ENCODE results near the gene SPHK2.
A peak's percentile ranks its signal among the peaks of the same experiment; 100 is the strongest.
"Not testable (repeated sequence)": the region's sequence is repeated elsewhere in the genome, so short reads cannot be mapped to it uniquely, and the experiment has no call there.

Gene SPHK2, protein sequence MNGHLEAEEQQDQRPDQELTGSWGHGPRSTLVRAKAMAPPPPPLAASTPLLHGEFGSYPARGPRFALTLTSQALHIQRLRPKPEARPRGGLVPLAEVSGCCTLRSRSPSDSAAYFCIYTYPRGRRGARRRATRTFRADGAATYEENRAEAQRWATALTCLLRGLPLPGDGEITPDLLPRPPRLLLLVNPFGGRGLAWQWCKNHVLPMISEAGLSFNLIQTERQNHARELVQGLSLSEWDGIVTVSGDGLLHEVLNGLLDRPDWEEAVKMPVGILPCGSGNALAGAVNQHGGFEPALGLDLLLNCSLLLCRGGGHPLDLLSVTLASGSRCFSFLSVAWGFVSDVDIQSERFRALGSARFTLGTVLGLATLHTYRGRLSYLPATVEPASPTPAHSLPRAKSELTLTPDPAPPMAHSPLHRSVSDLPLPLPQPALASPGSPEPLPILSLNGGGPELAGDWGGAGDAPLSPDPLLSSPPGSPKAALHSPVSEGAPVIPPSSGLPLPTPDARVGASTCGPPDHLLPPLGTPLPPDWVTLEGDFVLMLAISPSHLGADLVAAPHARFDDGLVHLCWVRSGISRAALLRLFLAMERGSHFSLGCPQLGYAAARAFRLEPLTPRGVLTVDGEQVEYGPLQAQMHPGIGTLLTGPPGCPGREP

DNA sequence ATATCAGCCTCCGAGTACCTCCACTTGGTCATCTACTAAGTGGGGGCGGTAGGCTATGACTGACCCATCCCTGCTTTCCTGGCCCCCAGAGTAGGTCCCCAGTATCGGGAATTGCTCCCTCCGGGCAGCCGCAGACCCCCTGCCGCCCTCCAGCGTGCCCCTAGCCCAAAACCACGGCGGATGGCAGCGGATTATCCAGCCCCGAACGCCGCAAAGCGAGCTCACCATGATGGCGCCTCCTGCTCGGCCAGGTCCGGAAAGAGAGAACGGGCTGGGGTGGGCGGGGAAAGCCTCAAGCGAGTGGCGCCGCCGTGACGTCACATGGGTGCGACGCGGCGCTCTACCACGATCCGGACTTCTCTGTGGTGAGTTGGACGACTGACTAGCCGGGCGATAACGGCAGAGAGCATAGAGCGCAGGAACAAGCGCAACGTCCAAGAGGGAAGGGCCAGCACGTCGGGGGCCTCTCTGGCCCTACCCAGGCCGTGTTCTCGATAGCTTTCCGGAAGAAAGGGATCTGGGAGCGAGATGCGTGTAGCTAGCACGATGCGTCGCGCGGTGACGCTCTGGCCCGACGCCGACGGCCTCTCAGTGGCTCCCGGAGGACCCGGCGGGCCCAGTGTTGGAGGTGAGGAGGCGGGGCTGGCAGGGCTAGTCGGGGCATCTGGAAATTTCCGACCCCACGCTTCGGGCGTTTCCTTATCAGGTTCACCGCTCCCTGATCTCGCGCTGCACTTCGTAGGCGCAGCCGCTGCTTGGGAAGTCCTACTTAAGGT, at the start of gene SPHK2, which contains the start of gene RPL18:
TSS of gene SPHK2 (plus strand) at position 591 of the 776 bp plus-strand sequence. CDS start 1,009 bp downstream, outside the sequence.
TSS of gene RPL18 (minus strand) at position 263 of the 776 bp plus-strand sequence. CDS start at position 228, 35 bp downstream.
- peak; percentile 93 for DNase-seq (ENCODE audit: low read depth)

DNA sequence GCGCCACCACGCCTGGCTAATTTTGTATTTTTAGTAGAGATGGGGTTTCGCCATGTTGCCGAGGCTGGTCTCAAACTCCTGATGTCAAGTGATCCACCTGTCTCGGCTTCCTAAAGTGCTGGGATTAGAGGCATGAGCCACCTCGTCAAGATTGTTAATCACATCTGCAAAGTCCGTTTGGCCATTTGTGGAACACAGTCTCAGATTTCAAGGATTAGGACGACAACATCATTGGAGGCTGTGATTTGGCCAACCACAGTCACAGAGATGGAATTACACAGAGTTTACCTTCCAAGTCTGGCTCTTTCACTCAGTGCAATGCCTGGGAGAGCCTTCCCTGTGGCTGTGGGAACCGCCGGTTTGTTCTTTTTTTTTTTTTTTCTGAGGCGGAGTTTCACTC, 49.5 kb upstream of the SPHK2 start:
- no peak for DNase-seq (ENCODE audit: low read depth)

DNA sequence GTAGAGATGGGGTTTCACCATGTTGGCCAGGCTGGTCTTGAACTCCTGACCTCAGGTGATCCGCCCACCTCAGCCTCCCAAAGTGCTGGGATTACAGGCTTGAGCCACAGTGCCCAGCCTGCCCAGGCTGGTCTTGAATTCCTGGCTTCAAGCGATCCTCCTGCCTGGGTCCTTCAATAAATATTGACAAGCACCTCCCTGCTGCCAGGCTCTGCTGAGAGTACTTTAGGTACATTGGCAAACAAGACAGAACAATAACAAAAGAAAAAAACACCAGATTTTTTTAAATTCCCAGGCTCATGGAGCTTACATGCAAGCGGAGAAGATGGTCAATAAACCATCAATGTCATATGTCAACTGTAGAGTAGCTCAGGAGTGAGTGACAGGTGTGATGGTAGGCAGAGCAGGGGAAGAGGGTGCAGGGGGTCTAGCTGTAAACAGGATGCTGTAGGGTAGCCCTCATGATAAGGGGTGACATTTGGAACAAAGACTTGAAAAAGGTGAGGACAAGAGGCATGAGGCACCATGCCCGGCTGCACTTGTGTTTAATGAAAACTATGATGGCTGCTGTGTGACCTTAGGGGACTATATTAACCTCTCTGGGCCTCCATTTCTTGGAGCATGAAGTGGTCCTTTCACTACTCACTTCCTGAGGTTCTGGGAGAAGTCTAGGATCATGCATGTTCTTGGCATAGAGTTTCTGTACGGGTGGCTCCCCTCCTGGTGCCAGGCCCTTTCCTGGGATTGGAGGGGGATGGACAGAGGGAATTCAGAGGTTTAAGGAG, 47.7 kb upstream of the SPHK2 start:
- no peak for DNase-seq (ENCODE audit: low read depth)

DNA sequence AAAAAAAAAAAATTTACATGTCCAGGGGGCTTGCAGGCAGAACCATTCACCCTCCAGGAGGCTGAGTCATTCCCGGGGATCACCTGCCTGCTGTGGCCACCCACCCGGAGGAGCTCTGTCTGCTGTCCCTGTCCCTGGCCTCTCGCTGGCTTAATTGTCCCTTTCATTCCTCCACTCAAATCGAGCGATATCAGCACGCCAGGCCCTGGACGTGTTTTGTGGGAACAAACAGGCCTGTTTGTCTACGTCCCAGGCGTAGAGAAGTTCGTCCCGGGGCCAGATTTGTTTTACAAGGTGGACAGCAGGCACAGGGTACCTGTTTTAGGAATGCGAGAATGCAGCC, 46.2 kb upstream of the SPHK2 start:
- no peak for DNase-seq (ENCODE audit: low read depth)

DNA sequence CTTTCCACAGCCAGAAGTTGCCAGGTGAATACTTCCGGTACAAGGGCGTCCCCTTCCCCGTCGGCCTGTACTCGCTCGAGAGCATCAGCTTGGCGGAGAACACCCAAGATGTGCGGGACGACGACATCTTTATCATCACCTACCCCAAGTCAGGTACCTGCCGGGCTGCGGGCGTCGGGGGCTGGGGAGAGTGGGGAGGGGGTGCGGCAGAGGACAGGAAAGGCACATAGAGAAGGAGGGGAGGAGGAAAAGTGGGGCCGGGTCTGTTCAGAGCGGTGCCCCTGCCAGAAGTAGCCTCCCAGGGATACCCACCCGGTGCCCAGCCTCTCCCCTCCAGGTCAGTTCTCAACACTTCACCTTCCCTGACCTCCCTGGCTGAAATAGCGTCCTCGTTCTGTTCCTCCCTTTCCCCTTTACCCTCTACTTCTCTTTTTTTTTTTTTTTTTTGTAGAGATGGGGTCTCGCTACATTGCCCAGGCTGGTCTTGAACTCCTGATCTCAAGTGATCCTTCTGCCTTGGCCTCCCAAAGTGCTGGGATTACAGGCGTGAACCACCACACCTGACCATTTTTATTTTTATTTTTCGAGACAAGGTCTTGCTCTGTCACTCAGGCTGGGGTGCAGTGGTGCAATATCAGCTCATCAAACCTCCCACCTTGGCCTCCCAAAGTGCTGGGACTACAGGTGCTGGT, 43.2 kb upstream of the SPHK2 start:
- DNase-seq (ENCODE audit: low read depth), result no peak

DNA sequence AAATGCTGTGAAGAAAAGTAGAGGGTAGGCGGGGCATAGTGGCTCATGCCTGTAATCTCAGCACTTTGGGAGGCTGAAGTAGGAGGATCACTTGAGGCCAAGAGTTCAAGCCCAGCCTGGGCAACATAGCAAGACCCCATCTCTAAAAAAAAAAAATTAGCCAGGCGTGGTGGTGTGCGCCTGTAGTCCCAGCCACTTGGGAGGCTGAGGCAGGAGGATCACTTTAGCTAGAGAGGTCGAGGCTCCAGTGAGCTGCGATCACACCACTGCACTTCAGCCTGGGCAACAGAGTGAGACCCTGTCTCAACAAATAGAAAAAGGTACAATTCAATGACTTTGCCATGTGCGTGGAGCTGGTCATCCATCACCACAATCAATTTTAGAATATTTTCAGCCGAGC, 41.4 kb upstream of the SPHK2 start:
- not testable (repeated sequence) for DNase-seq (ENCODE audit: low read depth)

DNA sequence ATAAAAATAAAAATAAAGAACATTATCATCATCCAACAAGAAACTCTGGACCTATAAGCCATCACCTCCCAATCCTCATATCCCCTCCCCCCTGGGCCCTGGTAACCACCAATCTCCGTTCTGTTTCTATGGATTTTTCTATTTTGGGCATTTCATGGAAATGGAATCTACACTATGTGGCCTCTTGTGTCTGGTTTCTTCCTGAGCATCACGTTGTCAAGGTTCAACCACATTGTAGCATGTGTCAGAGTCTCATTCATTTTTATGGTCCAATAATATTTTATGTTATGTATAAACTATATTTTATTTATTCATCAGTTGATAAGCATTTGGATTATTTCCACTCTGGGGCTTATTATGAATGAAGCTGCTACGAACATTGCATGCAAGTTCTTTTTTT, 40.4 kb upstream of the SPHK2 start:
- no peak for DNase-seq (ENCODE audit: low read depth)

DNA sequence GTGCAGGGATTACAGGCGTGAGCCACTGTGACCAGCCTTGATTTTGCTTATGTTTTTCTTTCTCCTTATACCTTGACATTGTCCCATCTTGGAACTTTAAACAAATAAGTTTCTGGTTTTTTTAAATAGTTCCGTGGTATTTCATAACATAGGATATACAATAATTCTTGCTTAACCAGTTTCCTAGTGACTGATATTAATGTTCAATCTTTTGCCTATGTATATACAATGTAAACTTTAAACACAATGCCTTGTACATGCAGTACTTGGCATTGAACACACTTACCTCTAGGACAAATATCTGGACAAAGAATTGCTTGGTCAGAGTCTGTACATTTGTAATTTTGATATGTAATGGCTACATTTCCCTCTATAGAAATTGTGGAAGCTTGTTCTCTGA, 37.1 kb upstream of the SPHK2 start:
- no peak for DNase-seq (ENCODE audit: low read depth)

DNA sequence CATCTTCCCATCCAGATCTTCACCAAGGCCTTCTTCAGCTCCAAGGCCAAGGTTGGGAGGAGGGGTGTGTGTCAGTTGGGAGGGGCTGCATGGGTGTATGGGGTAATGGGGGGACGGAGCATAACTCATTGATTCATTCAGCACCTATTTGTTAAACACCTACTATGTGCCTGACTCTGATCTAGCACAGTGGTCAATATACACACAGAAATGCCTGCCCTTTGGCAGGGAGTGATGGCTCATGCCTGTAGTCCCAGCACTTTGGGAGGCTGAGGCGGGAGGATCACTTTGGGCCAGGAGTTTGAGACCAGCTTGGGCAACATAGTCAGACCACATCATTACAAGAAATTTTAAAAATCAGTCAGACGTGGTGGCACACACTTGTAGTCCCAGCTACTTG, 31.9 kb upstream of the SPHK2 start:
- no peak for DNase-seq (ENCODE audit: low read depth)

DNA sequence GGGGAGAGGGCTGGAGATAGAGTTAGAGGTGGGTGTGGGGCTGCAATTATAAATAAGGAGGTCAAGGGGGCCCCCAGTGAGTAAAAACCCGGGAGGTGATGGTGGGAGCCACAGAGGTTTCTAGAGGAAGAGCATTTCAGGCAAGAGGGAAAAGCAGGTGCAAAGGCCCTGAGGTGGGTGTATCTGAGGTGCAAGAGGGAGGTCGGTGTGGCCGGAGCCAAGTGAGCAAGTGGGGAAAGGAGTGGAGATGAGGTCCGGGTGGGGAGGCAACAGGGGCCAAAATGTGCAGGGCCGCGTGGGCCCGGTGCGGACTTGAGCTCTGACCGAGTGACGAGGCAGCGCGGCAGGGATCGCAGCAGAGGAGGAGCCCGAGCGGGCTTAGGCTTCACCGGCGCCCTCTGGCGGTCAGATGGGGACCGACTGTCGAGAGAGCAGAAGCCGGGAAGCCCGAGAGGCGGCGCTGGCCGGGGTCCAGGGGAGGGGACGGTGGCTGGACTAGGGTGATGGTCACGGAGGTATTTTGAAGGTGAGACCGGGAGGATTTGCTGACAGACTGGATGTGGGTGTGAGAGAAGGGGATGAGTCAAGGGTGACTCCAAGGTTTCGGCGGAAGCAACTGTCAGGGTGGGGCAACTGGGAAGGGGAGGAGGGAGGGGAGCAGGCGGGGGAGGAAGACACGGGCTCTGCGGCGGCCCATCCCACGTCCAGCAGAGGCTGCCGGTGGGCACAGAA, 30.5 kb upstream of the SPHK2 start:
- DNase-seq (ENCODE audit: low read depth), result peak; percentile 73

DNA sequence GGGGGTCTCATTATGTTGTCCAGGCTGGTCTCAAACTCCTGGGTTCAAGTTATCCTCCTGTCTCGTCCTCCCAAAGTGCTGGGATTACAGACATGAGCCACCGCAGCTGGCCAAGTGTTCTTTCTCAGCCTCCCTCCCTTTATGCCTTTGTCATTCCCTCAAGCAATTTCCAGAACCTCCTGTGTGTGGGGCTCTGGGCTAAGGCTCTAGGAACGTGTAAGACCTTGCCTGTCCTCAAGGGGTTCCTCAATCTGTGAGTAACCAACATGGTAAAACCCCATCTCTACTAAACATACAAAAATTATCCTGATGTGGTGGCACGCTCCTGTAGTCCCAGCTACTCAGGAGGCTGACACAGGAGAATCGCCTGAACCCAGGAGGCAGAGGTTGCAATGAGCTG, 28.3 kb upstream of the SPHK2 start:
- DNase-seq (ENCODE audit: low read depth), result no peak

DNA sequence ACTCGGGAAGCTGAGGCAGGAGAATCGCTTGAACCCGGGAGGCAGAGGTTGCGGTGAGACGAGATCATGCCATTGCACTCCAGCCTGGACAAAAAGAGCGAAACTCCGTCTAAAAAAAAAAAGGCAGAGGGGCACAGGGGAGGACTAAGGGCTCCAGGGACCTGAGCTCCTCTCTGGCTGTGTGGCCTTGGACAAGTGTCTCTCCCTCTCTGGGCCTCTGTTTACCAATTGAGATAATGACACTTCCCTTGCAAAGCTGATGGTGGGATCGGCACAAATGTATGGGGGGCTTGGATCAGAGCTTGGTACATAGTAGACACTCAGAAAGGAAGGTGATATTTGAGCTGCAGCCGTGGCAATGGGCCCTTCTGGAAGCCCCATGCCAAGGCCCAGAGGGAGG, 24.1 kb upstream of the SPHK2 start:
- no peak for DNase-seq (ENCODE audit: low read depth)

DNA sequence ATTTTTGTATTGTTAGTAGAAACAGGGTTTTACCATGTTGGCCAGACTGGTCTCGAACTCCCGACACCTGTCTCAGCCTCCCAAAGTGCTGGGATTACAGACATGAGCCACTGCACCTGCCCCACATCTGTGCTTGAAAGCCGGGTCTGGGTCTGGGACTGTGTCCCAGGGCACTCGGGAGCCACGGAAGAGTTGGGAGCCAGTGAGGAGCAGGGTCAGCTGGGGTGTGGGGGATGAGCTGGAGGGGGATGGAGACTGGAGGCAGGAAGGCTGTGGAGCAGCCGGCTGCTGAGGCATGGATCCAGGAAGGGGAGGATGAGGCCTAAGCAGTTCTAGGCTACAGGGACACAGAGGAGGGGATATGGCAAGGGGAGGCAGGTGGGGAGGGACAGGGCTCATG, 23.5 kb upstream of the SPHK2 start:
- DNase-seq (ENCODE audit: low read depth), result no peak

DNA sequence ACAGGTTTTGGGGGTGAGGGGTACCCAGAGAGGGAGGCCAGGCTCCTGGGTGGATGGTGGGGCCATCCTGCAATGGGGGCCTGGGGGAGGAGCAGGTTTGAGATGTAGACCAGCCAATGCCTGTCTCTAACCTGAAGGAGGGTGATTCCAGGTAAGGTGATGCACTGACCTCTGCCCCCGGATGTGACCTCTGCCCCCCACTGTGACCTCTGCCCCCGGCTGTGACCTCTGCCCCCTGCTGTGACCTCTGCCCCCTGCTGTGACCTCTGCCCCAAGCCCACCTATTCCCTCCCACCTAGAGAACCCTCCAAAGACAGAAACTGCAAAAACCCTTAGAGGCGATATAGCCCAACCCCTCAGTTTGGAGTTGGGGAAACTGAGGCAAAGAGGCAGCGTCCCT, 23.1 kb upstream of the SPHK2 start:
- no peak for DNase-seq (ENCODE audit: low read depth)

DNA sequence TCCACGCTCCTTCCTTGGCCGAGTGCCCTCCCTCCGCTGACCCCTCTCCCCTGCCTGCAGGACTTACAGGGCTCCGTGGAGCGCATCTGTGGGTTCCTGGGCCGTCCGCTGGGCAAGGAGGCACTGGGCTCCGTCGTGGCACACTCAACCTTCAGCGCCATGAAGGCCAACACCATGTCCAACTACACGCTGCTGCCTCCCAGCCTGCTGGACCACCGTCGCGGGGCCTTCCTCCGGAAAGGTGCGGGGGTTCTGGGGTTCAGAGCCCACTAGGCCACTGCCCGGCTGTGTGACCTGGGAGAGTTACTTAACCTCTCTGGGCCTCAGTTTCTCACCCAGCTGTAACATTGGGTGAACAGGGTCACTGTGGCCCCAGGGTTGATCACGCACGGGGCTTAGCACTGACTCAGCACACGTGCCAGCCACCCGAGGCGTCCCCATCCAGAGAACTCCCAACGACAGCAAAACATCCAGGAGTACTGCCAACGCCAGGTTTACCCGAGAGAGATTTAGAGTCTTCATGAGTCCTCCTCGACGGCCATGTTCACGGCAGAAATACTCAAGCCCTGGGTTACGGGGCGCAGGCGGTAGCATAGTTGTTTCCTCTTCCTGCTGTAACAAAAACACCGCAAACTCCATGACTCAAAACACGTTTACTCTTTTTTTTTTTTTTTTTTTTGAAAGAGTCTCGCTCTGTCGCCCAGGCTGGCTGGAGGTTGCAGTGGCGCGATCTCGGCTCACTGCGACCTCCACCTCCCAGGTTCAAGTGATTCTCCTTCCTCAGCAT, 22.4 kb upstream of the SPHK2 start:
- no peak for DNase-seq (ENCODE audit: low read depth)

DNA sequence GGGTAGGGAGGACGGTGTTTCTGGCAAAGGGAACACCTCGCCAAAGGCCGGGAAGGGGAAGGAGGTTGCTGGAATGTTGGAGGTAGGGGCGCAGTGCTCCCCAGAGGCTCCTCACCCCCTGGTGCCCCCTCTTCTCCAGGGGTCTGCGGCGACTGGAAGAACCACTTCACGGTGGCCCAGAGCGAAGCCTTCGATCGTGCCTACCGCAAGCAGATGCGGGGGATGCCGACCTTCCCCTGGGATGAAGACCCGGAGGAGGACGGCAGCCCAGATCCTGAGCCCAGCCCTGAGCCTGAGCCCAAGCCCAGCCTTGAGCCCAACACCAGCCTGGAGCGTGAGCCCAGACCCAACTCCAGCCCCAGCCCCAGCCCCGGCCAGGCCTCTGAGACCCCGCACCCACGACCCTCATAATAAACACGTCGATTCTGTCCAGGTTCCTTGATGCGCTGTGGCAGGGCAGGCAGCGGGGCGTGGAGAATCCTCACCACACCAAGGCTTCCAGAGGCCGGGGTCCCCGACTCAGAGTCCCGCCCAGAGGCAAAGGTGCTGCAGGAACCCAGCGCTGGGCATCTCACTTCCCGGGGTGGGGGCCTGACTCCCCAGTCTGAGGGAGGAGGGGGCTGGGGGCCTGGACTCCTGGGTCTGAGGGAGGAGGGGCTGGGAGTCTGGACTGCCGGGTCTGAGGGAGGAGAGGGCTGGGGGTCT, 20.2 kb upstream of the SPHK2 start:
- no peak for DNase-seq (ENCODE audit: low read depth)

DNA sequence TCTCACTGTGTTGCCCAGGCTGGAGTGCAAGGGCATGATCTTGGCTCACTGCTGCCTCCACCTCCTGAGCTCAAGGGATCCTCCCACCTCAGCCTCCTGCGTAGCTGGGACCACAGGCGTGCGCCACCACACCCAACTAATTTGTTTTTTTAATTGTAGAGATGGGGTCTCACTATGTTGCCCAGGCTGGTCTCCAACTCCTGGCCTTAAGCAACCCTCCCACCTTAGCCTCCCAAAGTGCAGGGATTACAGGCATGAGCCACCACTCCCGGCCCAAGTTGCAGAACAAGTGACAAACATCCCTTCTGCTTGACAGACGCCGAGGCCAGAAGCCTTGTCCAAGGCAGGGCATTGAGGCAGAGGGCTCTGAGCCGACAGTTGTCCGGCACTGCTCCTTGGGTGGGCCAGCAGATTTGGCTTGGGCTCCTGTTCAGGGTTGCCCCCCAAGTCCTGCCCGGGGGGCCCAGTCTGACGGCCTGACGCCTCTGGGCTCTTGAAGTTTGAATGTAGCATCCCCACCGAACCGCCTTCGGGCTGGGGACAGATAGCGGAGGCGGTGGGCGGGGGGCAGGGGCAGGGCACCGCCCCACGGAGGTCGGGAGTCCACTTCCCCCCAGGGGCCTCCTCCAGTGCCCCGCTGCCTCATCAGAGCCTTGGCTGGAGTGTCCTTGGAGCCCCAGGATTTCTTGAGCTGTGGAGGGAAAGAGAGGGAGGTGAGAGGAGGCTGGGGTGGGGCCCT, 18.5 kb upstream of the SPHK2 start:
- no peak for DNase-seq (ENCODE audit: low read depth)

DNA sequence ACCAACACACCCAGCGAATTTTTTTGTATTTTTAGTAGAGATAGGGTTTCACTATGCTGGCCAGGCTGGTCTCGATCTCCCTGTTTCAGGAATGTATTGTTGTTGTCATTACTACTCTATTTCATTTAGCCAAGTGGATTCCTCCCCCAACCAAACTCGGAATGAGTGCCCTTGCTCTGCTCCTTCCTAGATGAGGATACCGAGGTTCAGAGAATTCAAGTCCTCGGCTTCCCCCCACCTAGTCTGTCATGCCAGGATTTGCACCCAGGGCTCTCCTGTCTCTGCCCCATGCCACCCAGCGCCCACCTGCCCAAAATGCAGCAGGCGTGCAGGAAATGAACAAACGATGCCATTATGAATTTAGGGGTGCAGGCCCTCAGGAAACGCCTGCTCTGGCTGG, 16.3 kb upstream of the SPHK2 start:
- DNase-seq (ENCODE audit: low read depth), result no peak

DNA sequence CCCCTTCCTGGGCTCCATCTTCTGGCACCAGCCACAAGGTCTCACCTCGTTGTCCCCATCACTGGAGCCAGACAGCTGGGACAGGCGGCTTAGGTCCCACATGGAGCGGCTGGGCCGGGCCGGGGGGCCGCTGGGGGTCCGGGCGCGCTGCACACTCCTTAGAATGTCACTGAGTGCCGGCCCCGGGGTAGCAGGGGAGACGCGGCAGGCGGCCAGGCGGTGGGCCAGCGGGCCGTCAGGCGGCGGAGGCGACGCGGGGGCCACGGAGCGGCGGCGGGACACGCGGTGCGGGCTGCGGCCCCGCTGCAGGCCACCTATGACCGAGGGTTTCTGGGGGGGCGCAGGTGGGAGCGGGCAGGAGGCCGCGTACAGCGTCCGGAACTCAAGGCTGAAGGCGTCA, 15.9 kb upstream of the SPHK2 start:
- DNase-seq (ENCODE audit: low read depth), result no peak

Data from stimulated activated CD4-positive, alpha-beta T cell treated with anti-CD3 and anti-CD28 coated beads, Interleukin-2, amount 100 ng/mL, for 4 hours (primary cell).